Prostate gland (tissue), 2 donors: ENCODE measurements around the gene FFAR4.

ENCODE experiments used
- POLR2A ChIP-seq: fragments of 450-650 bp; IDR thresholded peaks from one replicate; pipeline ENCODE4 v1.6.1; 2016; ENCODE audit warnings: antibody characterized with exemption, mild to moderate bottlenecking
- POLR2AphosphoS5 ChIP-seq: sonication (generic); formaldehyde crosslinking; IDR thresholded peaks from one replicate; pipeline ENCODE4 v1.6.1; 2017; ENCODE audit warnings: antibody characterized with exemption
- TF ChIP-seq, protein P1 (sequence below), 4 experiments: fragments of 200-600 bp in 2 of 4; fragments of 450-650 bp in 2 of 4; sonication (generic) in 2 of 4; IDR thresholded peaks; 1 replicate in 3 of 4; 2 replicates in 1 of 4; pipeline ENCODE4 v1.5.1; 2016 to 2019; ENCODE audit warnings: antibody characterized with exemption in 4 of 4, mild to moderate bottlenecking in 2 of 4, moderate library complexity in 2 of 4

DNA sequence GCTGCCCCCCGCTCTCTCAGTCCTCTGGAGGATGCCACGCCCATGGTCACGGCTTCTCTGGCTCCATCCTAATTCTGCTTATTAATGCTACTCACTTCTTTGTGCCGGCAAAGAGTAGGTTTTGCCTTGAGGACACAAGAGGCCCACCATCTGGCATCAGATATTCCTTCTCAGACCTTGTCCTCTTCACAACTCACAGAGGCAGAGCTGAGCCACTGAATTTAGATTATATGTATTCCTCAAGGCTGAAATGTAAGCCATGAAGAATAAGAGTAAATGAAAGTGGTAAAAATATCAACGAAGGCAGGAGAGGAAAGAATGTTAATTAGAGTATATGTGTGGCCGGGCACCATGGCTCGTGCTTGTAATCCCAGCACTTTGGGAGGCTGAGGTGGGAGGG lies 28.1 kb downstream of the FFAR4 start:
- TF ChIP-seq POLR2A (no peak), POLR2AphosphoS5 (no peak)
- TF ChIP-seq, protein P1, sequence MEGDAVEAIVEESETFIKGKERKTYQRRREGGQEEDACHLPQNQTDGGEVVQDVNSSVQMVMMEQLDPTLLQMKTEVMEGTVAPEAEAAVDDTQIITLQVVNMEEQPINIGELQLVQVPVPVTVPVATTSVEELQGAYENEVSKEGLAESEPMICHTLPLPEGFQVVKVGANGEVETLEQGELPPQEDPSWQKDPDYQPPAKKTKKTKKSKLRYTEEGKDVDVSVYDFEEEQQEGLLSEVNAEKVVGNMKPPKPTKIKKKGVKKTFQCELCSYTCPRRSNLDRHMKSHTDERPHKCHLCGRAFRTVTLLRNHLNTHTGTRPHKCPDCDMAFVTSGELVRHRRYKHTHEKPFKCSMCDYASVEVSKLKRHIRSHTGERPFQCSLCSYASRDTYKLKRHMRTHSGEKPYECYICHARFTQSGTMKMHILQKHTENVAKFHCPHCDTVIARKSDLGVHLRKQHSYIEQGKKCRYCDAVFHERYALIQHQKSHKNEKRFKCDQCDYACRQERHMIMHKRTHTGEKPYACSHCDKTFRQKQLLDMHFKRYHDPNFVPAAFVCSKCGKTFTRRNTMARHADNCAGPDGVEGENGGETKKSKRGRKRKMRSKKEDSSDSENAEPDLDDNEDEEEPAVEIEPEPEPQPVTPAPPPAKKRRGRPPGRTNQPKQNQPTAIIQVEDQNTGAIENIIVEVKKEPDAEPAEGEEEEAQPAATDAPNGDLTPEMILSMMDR (IDR thresholded peaks at IDR 0.05): no peak
